ENCODE data around the gene SESN2. TPM values are rescaled to one million over a fixed set of nuclear protein-coding genes. Genes with fewer than 3 reads are reported as not detected.

Gene SESN2
- polyA plus RNA-seq, 1 experiment = 53.4 TPM

DNA sequence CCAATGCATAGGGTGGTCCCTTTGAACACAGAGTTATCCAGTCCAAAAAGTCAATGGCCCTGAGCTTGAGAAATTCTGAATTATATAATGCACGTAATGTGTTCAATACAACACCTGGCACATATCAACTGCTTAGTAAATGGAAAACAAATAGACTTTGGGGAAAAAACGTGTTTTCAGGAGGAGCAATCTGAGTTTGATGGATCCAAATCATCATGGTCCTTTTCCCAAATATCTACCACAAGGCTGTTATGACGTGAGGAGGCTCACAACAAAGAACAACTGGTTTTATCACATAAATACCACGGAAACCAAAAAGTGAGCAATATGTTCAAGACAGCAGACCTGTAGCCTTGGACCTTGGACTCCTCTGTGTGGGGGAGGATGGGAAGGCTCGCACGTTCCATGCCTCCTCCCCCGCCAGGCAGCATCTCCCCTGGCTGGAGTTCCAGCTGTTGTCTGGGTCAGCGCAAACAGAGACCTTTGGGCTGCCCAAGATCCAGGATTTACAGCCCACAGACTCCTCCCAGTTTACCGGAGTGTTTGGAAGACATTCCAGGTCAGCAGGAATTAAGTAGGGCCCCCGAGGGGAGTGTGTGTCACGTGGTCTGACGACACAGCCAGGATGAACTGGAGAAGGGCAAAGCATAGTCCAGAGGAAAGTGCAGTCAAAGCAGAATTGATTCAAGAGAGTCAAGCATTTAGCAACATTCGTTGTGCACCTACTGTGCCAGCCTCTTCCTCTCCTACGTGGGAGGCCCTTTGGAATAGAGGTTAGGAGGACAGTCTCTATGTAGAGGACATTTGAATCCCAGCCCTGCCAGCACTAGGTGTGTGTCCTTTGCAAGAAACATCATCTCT lies 37.3 kb downstream of the SESN2 start:
- Histone ChIP-seq H3K36me3 (ENCODE audit: control insufficient read depth, insufficient read depth, low read length) (no peaks in the 10 kb centered on the region), H3K27me3 (ENCODE audit: control insufficient read depth, insufficient read depth, low read length) (no peaks in the 10 kb centered on the region), H3K4me3 (ENCODE audit: low read depth, low read length) (0 out of 2 replicates have a peak overlapping the region, but pooled peaks have one; percentile 1)
- CTCF ChIA-PET = no interaction called here
- TF ChIP-seq, protein P1, sequence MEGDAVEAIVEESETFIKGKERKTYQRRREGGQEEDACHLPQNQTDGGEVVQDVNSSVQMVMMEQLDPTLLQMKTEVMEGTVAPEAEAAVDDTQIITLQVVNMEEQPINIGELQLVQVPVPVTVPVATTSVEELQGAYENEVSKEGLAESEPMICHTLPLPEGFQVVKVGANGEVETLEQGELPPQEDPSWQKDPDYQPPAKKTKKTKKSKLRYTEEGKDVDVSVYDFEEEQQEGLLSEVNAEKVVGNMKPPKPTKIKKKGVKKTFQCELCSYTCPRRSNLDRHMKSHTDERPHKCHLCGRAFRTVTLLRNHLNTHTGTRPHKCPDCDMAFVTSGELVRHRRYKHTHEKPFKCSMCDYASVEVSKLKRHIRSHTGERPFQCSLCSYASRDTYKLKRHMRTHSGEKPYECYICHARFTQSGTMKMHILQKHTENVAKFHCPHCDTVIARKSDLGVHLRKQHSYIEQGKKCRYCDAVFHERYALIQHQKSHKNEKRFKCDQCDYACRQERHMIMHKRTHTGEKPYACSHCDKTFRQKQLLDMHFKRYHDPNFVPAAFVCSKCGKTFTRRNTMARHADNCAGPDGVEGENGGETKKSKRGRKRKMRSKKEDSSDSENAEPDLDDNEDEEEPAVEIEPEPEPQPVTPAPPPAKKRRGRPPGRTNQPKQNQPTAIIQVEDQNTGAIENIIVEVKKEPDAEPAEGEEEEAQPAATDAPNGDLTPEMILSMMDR (IDR thresholded peaks at IDR 0.05; ENCODE audit: insufficient read depth, low read depth, low read length) = no peak
- no peak for DNase-seq (ENCODE audit: low read depth)
- POLR2A ChIA-PET = no interaction called here

DNA sequence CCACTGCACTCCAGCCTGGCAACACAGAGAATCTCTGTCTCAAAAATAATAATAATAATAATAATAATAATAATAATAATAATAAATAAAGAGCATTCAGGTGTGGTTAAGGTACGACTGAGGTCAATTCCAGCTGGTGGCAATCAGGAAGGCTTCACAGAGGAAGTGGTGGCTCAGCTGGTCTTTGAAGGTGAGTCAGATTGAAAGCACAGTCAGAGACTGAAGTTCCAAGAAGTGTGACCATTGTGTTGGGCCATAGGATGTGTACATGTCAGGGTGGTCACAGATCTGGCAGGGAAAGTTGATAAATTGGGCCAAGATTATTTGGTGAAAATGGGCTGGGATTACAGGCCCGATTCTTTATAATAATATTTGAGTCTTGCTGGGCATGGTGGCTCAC lies 38.5 kb downstream of the SESN2 start:
- POLR2A ChIA-PET = no interaction called here
- CTCF ChIA-PET = interaction anchor here (1.0 kb wide), 1 partner anchor 18 kb away, joined by 3 read pairs; no protein-coding TSS in a partner anchor
- no peaks in the 10 kb centered on the region for H3K27me3 ChIP-seq (ENCODE audit: control insufficient read depth, insufficient read depth, low read length)
- no peak overlapping the region for H3K4me3 ChIP-seq (ENCODE audit: low read depth, low read length)
- no peaks in the 10 kb centered on the region for H3K36me3 ChIP-seq (ENCODE audit: control insufficient read depth, insufficient read depth, low read length)
- TF ChIP-seq, protein P1 (IDR thresholded peaks at IDR 0.05; ENCODE audit: insufficient read depth, low read depth, low read length) = no peak
- DNase-seq (ENCODE audit: low read depth) = no peak

DNA sequence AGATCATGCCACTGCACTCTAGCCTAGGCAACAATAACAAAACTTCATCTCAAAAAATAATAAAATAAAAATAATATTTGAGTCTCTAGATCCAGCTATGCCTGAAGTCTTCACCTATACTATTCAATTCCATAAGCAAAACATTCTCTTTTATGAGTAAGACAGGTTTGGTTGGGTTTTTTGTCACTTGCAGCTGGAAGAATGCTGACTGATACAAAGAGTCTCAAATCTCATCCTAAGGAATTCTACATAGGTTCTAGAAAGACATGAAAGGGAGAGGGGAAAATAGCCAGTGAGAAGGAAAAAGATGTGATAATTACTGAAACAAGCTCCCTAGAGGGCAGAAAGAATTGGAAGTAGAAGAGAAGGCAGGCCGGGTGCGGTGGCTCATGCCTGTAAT lies 39.1 kb downstream of the SESN2 start:
- Histone ChIP-seq H3K4me3 (ENCODE audit: low read depth, low read length) (no peak overlapping the region), H3K27me3 (ENCODE audit: control insufficient read depth, insufficient read depth, low read length) (no peaks in the 10 kb centered on the region), H3K36me3 (ENCODE audit: control insufficient read depth, insufficient read depth, low read length) (no peaks in the 10 kb centered on the region)
- POLR2A ChIA-PET = no interaction called here
- CTCF ChIA-PET = interaction anchor here (1.0 kb wide), 1 partner anchor 18 kb away, joined by 3 read pairs; no protein-coding TSS in a partner anchor
- no peak for DNase-seq (ENCODE audit: low read depth)
- TF ChIP-seq, protein P1 (IDR thresholded peaks at IDR 0.05; ENCODE audit: insufficient read depth, low read depth, low read length) = no peak

DNA sequence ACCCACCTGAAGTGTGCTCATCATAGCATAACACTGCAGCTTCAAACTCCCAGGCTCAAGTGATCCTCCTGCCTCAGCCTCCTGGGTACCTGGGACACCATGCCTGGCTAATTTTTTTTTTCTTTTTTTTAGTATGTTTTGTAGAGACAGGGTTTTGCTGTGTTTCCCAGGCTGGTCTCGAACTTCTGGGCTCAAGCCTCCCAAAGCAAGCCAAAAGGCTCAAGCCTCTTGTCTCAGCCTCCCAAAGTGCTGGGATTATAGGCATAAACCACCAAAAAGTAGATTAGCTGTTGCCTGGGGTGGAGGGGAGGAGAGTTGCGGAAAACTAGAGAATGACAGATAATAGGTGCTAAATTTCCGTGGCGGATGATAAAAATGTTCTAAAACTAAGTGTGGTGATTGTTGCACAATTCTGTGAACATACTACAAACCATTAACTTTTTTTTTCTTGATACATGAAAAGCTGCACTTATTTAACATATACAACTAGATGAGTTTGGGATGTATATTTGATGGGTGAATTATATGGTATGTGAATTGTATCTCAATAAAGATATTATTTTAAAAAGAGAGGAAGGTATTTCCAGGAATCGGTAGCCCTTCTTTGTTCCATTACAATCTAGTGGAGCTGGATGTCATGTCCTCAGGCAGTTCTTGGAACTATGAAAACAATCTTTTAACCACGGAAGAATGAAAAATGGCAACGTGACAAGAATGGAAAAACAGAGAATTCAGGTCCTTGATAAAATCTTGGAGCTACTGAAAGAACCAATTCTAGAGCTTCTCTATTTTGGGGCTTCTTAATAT lies 42.3 kb downstream of the SESN2 start:
- DNase-seq (ENCODE audit: low read depth) = peak; percentile 31
- Histone ChIP-seq H3K4me3 (ENCODE audit: low read depth, low read length) (no peak overlapping the region), H3K36me3 (ENCODE audit: control insufficient read depth, insufficient read depth, low read length) (no peaks in the 10 kb centered on the region), H3K27me3 (ENCODE audit: control insufficient read depth, insufficient read depth, low read length) (no peaks in the 10 kb centered on the region)
- TF ChIP-seq, protein P1 (IDR thresholded peaks at IDR 0.05; ENCODE audit: insufficient read depth, low read depth, low read length) = no peak
- ChIA-PET CTCF (interaction anchor here (0.9 to 1.8 kb wide), 2 partner anchors 10 to 26 kb away, joined by 4 read pairs; no protein-coding TSS in a partner anchor), POLR2A (interaction anchor here (0.5 to 0.8 kb wide), 3 partner anchors 11 to 211 kb away, joined by 3 to 6 read pairs (median 4); no protein-coding TSS in a partner anchor)

DNA sequence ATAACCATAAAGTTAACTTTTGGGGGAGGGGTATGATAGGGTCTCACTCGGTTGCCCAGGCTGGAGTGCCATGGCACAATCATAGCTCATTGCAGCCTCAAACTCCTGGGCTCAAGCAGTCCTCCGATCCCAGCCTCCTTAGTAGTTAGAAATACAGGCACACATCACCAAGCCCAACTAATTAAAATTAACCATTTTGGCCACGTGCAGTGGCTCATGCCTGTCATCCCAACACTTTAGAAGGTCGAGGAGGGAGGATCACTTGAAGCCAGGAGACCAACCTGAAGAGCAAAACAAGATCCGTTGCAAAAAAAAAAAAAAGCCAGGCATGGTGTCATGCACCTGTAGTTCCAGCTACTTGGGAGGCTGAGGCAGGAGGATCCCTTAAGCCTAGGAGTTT lies 42.9 kb downstream of the SESN2 start:
- H3K27me3 ChIP-seq (ENCODE audit: control insufficient read depth, insufficient read depth, low read length) = no peaks in the 10 kb centered on the region
- POLR2A ChIA-PET = interaction anchor here (0.6 to 0.8 kb wide), 2 partner anchors 19 to 210 kb away, joined by 3 to 6 read pairs; no protein-coding TSS in a partner anchor
- no peak for DNase-seq (ENCODE audit: low read depth)
- TF ChIP-seq, protein P1 (IDR thresholded peaks at IDR 0.05; ENCODE audit: insufficient read depth, low read depth, low read length) = no peak
- H3K4me3 ChIP-seq (ENCODE audit: low read depth, low read length) = no peak overlapping the region
- CTCF ChIA-PET = interaction anchor here (0.9 to 1.8 kb wide), 2 partner anchors 10 to 25 kb away, joined by 4 read pairs; no protein-coding TSS in a partner anchor
- no peaks in the 10 kb centered on the region for H3K36me3 ChIP-seq (ENCODE audit: control insufficient read depth, insufficient read depth, low read length)

Data from BJ (cell line).